ENCODE measurements around the gene ZNF81.

The ZNF81 gene

GRCh38 chrX:47807548-47807947, 29.2 kb upstream of the ZNF81 start:
- no peak overlapping the region for H3K27ac ChIP-seq
- TF ChIP-seq CTCF (conservative IDR thresholded peaks at IDR 0.05) = no peak

- no peak for TF ChIP-seq CTCF (conservative IDR thresholded peaks at IDR 0.05)
- no peak overlapping the region for H3K27ac ChIP-seq
These were observed 27.6 kb upstream of the ZNF81 start for GRCh38 chrX:47808904-47809788.

GRCh38 chrX:47814851-47815250, 21.9 kb upstream of the ZNF81 start:
- H3K27ac ChIP-seq = no peak overlapping the region
- no peak for TF ChIP-seq CTCF (conservative IDR thresholded peaks at IDR 0.05)

GRCh38 chrX:47815901-47816845, 20.5 kb upstream of the ZNF81 start:
- TF ChIP-seq CTCF (conservative IDR thresholded peaks at IDR 0.05) = no peak
- H3K27ac ChIP-seq = no peak overlapping the region

- no peak overlapping the region for H3K27ac ChIP-seq
- TF ChIP-seq CTCF (conservative IDR thresholded peaks at IDR 0.05) = no peak
These were observed 19.3 kb upstream of the ZNF81 start for GRCh38 chrX:47817421-47817820.

- TF ChIP-seq CTCF (conservative IDR thresholded peaks at IDR 0.05) = no peak
- H3K27ac ChIP-seq = no peak overlapping the region
These were observed 18.8 kb upstream of the ZNF81 start for GRCh38 chrX:47817897-47818296.

GRCh38 chrX:47828984-47829383, 7.7 kb upstream of the ZNF81 start:
- no peak overlapping the region for H3K27ac ChIP-seq
- no peak for TF ChIP-seq CTCF (conservative IDR thresholded peaks at IDR 0.05)

All from VCaP (cell line).